Stimulated activated CD4-positive, alpha-beta T cell treated with anti-CD3 and anti-CD28 coated beads, Interleukin-4, amount 100 ng/mL, for 1 hour (primary cell): ENCODE measurements around the gene BAIAP2L2.

Source experiments
- DNase-seq: peaks from one replicate; pipeline ENCODE4 v3.0.0-alpha.2; 2020

Gene BAIAP2L2

GRCh38 chr22:38036392-38037062 lies 74.0 kb downstream of the BAIAP2L2 start:
- DNase-seq: no peak

GRCh38 chr22:38035530-38035885 lies 75.0 kb downstream of the BAIAP2L2 start:
- no peak for DNase-seq
